HCT116 (cell line): ENCODE measurements around the gene FITM1.

Experiments
- CTCF ChIP-seq, 3 experiments: fragments of 200-600 bp in 1 of 3; sonication (generic) in 1 of 3; IDR thresholded peaks in 2 of 3; conservative IDR thresholded peaks in 1 of 3; 2 replicates each; pipeline ENCODE4 v1.5.1; 2012 to 2017; ENCODE audit warnings: low read depth in 2 of 3, low read length in 2 of 3, antibody characterized with exemption in 1 of 3, borderline replicate concordance in 1 of 3, control low read depth in 1 of 3, mild to moderate bottlenecking in 1 of 3, mixed read lengths in 1 of 3, mixed run types in 1 of 3, moderate library complexity in 1 of 3; ENCODE audit not compliant: insufficient read depth in 1 of 3
- EGR1 ChIP-seq: IDR thresholded peaks from 2 replicates; pipeline ENCODE4 v1.6.1; 2012; ENCODE audit warnings: low read depth
- EZH2 ChIP-seq: fragments of 200-600 bp; sonication (generic); IDR thresholded peaks from 2 replicates; pipeline ENCODE4 v1.6.1; 2017; ENCODE audit warnings: antibody characterized with exemption, mixed run types
- MAX ChIP-seq: IDR thresholded peaks from 2 replicates; pipeline ENCODE4 v1.6.1; 2012
- POLR2A ChIP-seq: IDR thresholded peaks from 2 replicates; pipeline ENCODE4 v1.7.0; 2011; ENCODE audit warnings: borderline replicate concordance; ENCODE audit not compliant: insufficient read depth, insufficient read length; ENCODE audit errors: extremely low read depth
- POLR2AphosphoS5 ChIP-seq: IDR thresholded peaks from 2 replicates; pipeline ENCODE4 v1.6.1; 2011; ENCODE audit warnings: mild to moderate bottlenecking, low read depth, low read length, moderate library complexity
- SIN3A ChIP-seq: IDR thresholded peaks from 2 replicates; pipeline ENCODE4 v1.6.1; 2012; ENCODE audit warnings: low read depth
- SP1 ChIP-seq: IDR thresholded peaks from 2 replicates; pipeline ENCODE4 v1.6.1; 2012; ENCODE audit warnings: low read depth
- TCF7L2 ChIP-seq: IDR thresholded peaks from 2 replicates; pipeline ENCODE4 v1.7.0; 2011; ENCODE audit warnings: borderline replicate concordance, inconsistent platforms; ENCODE audit not compliant: insufficient read depth, insufficient read length; ENCODE audit errors: extremely low read depth

- no peak for TF ChIP-seq SP1
- no peak for TF ChIP-seq POLR2AphosphoS5
- no peak for TF ChIP-seq CTCF (IDR thresholded peaks at IDR 0.05 in 2 of 3, conservative IDR thresholded peaks at IDR 0.05 in 1 of 3; ENCODE audit: borderline replicate concordance in 1 of 3, insufficient read depth in 1 of 3, low read depth in 2 of 3, low read length in 2 of 3)
- TF ChIP-seq TCF7L2: no peak
- TF ChIP-seq POLR2A: no peak
- TF ChIP-seq MAX: no peak
- TF ChIP-seq EGR1: no peak
- no peak for TF ChIP-seq SIN3A
- no peak for TF ChIP-seq EZH2
Observed at GRCh38 chr14:24103451-24103850, 27.0 kb upstream of the FITM1 start.
